COLO829 (cell line): ENCODE measurements around the gene CXCR6.

ENCODE experiments used
- DNase-seq: peaks from one replicate; pipeline ENCODE4 v3.0.0; 2012; ENCODE audit warnings: low spot score

CXCR6 gene

GRCh38 chr3:45969116-45969515 is 25.9 kb downstream of the CXCR6 start:
- no peak for DNase-seq

GRCh38 chr3:45969953-45970352 is 26.7 kb downstream of the CXCR6 start:
- no peak for DNase-seq

GRCh38 chr3:45972534-45973402 is 29.5 kb downstream of the CXCR6 start:
- DNase-seq: no peak

GRCh38 chr3:45974686-45975085 is 31.4 kb downstream of the CXCR6 start:
- DNase-seq: no peak

GRCh38 chr3:45975686-45976085 is 32.4 kb downstream of the CXCR6 start:
- DNase-seq: no peak

GRCh38 chr3:45976191-45977091 is 33.2 kb downstream of the CXCR6 start:
- no peak for DNase-seq

- no peak for DNase-seq
Measured at GRCh38 chr3:45978006-45978761, 34.9 kb downstream of the CXCR6 start.

- DNase-seq: no peak
Measured at GRCh38 chr3:45979378-45979777, 36.1 kb downstream of the CXCR6 start.

GRCh38 chr3:45980229-45980813 is 37.1 kb downstream of the CXCR6 start:
- DNase-seq: no peak

GRCh38 chr3:45980819-45981218 is 37.6 kb downstream of the CXCR6 start:
- DNase-seq: no peak

GRCh38 chr3:45981346-45982074 is 38.2 kb downstream of the CXCR6 start:
- no peak for DNase-seq

GRCh38 chr3:45983770-45984169 is 40.5 kb downstream of the CXCR6 start:
- DNase-seq: no peak

- DNase-seq: no peak
Measured at GRCh38 chr3:45984331-45985312, 41.4 kb downstream of the CXCR6 start.

GRCh38 chr3:45985532-45986302 is 42.5 kb downstream of the CXCR6 start:
- no peak for DNase-seq

- DNase-seq: no peak
Measured at GRCh38 chr3:45986303-45986982, 43.2 kb downstream of the CXCR6 start.

- DNase-seq: no peak
Measured at GRCh38 chr3:45987368-45988291, 44.4 kb downstream of the CXCR6 start.

- no peak for DNase-seq
Measured at GRCh38 chr3:45988362-45988761, 45.1 kb downstream of the CXCR6 start.
